ENCODE data around the gene UBLCP1.
"Not testable (repeated sequence)": the region's sequence is repeated elsewhere in the genome, so short reads cannot be mapped to it uniquely, and the experiment has no call there.

Gene UBLCP1

GRCh38 chr5:159257007-159257406 is 6.1 kb upstream of the UBLCP1 start:
- DNase-seq, result no peak

GRCh38 chr5:159257629-159258283 is 5.3 kb upstream of the UBLCP1 start:
- DNase-seq, result no peak

- DNase-seq, result no peak
Measured at GRCh38 chr5:159258361-159258760, 4.7 kb upstream of the UBLCP1 start.

- DNase-seq, result not testable (repeated sequence)
Measured at GRCh38 chr5:159260212-159260611, 2.9 kb upstream of the UBLCP1 start.

- no peak for DNase-seq
Measured at GRCh38 chr5:159262472-159262858, 625 bp upstream of the UBLCP1 start.

GRCh38 chr5:159263569-159263905 is 447 bp downstream of the UBLCP1 start:
- DNase-seq, result no peak

- DNase-seq, result not testable (repeated sequence)
Measured at GRCh38 chr5:159266764-159267163, 3.7 kb downstream of the UBLCP1 start.

GRCh38 chr5:159269723-159270122 is 6.6 kb downstream of the UBLCP1 start:
- DNase-seq, result no peak

- no peak for DNase-seq
Measured at GRCh38 chr5:159273923-159274322, 10.8 kb downstream of the UBLCP1 start.

- peak; percentile 17 for DNase-seq
Measured at GRCh38 chr5:159274676-159275075, 11.6 kb downstream of the UBLCP1 start.

GRCh38 chr5:159286420-159287035 is 23.4 kb downstream of the UBLCP1 start:
- DNase-seq, result peak; percentile 50

GRCh38 chr5:159290741-159291140 is 27.7 kb downstream of the UBLCP1 start:
- no peak for DNase-seq

- DNase-seq, result no peak
Measured at GRCh38 chr5:159294921-159295320, 31.8 kb downstream of the UBLCP1 start.

- DNase-seq, result not testable (repeated sequence)
Measured at GRCh38 chr5:159297300-159297699, 34.2 kb downstream of the UBLCP1 start.

- DNase-seq, result no peak
Measured at GRCh38 chr5:159301466-159301865, 38.4 kb downstream of the UBLCP1 start.

GRCh38 chr5:159301929-159302860 is 39.1 kb downstream of the UBLCP1 start:
- peak; percentile 54 for DNase-seq

- DNase-seq, result no peak
Measured at GRCh38 chr5:159303286-159303685, 40.2 kb downstream of the UBLCP1 start.

GRCh38 chr5:159304961-159305595 is 42.0 kb downstream of the UBLCP1 start:
- DNase-seq, result no peak

- no peak for DNase-seq
Measured at GRCh38 chr5:159309689-159310433, 46.8 kb downstream of the UBLCP1 start.

GRCh38 chr5:159310511-159310910 is 47.4 kb downstream of the UBLCP1 start:
- no peak for DNase-seq

- DNase-seq, result no peak
Measured at GRCh38 chr5:159311063-159311462, 48.0 kb downstream of the UBLCP1 start.

GRCh38 chr5:159313197-159313596 is 50.1 kb downstream of the UBLCP1 start:
- no peak for DNase-seq
